GM18507 (cell line): ENCODE results near the gene PPP3CB.
"Not testable (repeated sequence)": the region's sequence is repeated elsewhere in the genome, so short reads cannot be mapped to it uniquely, and the experiment has no call there.

ENCODE experiments used
- DNase-seq: peaks from one replicate; pipeline ENCODE4 v3.0.0; 2011; ENCODE audit warnings: low read depth; ENCODE audit not compliant: insufficient read length; ENCODE audit errors: extremely low spot score
- FAIRE-seq: peaks from 2 replicates; lab custom pipeline; 2011; peaks lifted over from hg19 to GRCh38; lab: Jason Lieb, UNC

The PPP3CB gene

DNA sequence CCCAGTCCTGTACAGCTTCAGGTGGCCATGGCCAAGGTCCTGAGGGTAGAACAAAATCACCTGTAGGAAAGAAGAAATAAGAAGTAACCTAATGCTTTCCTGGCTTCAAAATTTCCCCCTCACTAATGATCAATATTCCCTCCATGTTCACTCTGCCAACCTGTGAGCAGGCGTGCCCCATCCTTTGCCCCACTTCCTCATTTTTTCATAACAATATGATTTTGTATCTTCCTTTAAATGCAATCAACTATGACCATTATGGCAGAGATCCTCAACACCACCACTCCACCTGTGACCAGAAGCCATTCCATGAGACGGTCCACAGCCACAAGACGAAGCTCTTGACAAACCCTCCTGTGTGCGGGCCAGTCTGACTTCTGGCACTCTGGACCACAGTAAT is 69.5 kb downstream of the PPP3CB start:
- no peak for FAIRE-seq
- no peak for DNase-seq

DNA sequence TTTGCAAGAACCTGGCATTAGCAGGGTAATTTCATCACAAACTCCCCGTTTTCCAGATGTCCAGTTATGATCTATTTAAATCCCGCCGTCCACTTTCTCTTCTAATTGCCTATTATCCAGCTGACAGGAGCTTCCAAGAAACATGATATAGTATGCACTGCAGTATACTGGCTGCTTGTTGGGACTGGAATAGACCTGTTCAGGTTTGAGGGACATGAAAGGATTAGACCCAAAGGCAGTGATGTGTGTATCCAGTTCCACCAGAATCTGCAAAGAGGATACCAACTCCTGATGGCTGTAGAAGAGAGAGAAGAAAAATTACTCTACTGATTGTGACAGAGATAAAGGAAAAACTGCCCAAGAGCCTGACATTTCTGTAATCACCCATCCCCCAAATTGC is 71.3 kb downstream of the PPP3CB start:
- FAIRE-seq (no peak), DNase-seq (no peak)

DNA sequence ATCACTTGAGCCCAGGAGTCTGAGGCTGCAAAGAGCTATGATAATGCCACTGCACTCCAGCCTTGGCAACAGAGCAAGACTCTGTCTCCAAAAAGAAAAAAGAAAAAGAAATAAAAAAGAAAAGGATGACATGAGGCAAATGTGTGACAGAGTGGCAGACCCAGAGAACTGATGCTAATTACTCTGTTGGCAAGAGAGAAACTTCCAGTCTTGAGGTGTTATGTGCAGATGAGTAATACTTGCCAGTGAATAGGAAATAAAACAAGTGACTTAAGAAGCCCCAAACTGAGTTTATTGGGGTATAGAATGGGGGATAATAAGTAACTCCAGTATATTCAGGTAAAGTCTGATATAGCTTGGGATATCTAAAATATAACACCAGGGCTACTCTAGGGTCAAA is 72.5 kb downstream of the PPP3CB start:
- FAIRE-seq, result no peak

DNA sequence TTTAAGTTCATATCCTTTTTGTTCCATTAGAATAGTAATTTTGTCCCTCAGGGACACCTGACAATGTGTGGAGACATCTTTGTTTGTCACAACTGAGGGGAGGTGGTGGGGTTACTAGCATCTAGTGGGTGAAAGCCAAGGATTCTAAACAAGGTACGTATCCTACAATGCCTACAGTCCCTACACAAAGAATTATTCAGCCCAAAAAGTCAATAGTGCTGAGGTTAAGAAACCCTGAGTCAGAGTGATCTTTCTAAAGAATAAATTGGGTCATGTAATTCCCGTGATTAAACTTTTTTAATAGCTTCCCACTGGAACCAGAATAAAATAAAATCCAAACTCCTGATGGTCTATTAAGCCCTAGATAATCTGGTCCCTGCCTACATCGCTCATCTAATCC is 79.3 kb downstream of the PPP3CB start:
- DNase-seq (no peak), FAIRE-seq (no peak)

More for the DNA sequence above, 72.5 kb downstream of the PPP3CB start:
- DNase-seq, result no peak

DNA sequence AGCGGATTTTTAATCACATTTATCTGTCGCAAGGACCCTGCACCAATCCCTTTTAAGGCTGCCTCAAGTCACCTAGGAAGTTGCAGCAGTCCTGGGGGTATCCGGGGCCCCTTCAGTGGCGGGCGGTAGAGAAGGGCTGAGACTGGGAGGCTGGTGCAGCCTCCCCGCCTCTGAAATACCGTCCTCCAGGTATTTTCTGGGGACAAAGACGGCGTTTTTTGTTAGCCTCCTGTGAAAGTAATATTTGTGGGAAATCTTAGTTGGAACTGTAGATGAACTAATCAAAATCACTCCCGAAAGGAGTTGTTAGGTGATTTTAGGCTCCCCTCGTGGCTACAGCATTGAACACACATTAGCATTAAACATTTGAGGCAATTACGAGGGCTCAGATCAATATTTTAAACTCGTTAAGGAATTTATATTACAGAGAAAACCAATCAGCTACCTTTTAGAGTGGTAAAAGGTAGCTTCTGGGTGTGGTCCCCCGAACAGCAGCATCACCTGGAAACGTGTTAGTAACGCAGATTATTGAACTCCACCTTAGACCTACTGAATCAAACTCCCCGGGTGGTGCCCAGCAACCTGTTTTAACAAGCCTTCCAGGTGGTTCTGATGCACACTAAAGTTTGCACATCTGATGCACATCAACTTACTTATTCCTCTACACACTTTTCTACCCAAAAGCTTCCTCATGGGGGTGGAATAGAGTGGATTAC is 81.4 kb downstream of the PPP3CB start:
- FAIRE-seq (no peak), DNase-seq (no peak)

DNA sequence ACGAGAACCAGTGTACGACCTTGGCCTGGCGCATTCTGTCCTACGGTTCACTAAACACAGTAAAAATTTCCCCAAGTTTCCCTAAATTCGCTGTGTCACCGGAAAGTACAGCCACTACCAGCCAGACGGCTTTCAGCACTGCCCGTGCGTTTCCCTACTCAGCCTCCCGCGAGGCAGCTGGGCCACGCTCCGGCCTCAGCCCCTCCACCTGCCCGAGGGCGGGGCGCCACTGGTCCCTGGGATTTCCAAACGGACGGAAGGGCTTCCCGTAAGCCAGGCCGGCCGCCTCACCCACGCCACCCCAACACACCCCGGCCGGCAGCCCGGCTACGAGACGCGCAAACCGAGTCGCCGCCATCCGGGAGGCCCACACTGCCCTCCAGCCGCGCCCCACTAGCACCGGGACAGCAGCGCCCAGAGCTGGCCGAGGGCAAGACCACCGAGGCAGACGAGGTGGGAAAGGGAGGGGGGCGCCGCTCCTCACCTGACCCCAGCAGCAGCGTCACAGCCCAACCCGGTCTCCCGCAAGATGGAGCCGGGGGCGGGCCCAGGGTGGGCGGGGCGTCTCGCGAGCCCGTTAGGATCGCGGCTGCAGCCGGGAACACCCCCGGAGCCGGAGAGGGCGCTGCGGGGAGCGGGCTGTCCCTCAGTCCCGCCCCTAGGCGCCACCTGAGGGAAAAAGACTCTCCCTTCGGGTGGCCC is 82.1 kb downstream of the PPP3CB start, which contains the start of gene ANXA7:
Gene ANXA7, minus strand, starts transcription at position 531 of the 702 bp plus-strand sequence. CDS start 13,202 bp downstream, outside the sequence.
- FAIRE-seq (peak; percentile 76), DNase-seq (peak; percentile 91)

DNA sequence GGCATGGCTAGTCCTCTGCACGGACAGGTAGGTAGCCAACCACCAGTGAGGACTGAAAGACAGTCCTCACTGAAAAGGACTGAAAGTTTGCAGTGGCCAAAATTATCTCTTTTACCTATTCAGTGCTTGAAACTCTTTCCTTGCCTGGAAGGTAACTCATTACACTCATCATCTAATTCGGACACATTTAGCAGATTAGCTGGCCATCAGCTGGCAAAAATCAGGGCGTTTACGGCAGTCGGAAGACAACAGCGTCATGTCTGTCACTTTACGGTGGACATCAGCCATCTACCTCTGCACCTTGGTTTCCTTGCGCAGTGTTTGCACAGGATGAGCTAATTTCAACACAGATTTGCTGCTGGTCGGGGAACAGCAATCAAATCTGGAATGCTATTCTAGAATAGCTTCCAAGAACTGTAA is 82.7 kb downstream of the PPP3CB start:
- DNase-seq (peak; percentile 15), FAIRE-seq (peak; percentile 51)

DNA sequence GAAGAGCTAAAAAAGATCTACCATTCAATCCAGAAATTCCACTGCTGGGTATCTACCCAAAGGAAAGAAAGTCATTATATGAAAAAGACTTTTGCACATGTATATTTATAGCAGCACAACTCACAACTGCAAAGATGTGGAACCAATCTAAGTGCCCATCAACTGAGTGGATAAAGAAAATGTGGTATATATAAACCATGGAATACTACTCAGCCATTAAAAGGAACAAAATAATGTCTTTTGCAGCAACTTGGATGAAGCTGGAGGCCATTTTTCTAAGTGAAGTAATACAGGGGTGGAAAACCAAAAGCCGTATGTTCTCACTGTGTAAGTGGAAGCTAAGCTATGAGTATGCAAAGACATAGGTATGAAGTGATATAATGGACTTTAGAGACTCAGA is 84.9 kb downstream of the PPP3CB start:
- no peak for DNase-seq
- no peak for FAIRE-seq

DNA sequence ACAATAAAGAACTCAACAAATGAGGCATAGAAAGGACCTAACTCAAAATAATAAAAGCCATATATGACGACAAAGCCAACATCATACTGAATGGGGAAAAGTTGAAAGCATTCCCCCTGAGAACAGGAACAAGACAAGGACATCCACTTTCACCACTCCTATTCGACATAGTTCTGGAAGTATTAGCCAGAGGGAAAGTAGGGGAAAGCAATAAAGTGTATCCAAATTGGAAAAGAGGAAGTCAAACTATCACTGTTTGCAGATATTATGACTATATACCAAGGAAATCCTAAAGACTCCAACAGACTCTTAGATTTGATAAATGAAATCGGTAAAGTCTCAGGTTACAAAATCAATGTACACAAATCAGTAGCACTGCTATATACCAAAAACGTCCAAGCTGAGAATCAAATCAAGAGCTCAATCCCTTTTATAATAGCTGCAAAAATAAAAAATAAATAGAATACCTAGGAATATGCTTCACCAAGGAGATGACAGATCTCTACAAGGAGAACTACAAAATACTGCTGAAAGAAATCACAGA is 86.8 kb downstream of the PPP3CB start:
- FAIRE-seq (no peak), DNase-seq (no peak)

DNA sequence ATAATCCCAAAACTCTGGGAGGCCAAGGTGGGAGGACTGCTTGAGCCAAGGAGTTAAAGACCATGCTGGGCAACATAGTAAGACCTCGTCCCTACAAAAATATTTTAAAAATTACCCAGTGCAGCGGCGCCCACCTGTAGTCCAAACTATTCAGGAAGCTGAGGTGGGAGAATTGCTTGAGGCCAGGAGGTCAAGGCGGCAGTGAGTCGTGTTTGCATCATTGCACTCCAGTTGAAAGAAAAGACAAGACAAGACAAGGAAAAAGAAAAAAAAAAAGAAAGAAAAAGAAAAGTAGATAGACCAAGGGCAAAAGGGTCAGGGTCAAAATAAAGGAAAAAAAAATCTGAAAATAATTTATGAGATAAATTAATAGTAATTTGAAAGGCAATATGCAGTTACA is 87.8 kb downstream of the PPP3CB start:
- no peak for DNase-seq
- FAIRE-seq, result no peak

DNA sequence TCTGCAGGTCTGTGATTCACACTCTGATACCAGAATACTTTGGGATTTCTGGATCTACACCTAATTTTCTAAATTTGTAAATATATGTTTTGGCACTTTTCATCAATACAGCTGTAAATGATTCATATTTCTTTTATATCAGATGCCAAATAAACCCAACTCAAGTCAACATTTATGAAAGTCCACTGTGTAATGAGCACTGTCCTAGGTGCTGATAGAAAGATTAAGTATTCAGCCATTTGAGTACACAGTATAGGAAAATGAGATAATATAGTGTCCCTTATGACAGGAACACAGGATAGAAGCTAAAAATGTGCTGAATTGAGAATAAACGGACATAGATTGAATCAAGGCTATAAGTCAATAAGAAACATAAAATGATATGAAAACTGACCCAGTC is 88.3 kb downstream of the PPP3CB start:
- FAIRE-seq (no peak), DNase-seq (no peak)

DNA sequence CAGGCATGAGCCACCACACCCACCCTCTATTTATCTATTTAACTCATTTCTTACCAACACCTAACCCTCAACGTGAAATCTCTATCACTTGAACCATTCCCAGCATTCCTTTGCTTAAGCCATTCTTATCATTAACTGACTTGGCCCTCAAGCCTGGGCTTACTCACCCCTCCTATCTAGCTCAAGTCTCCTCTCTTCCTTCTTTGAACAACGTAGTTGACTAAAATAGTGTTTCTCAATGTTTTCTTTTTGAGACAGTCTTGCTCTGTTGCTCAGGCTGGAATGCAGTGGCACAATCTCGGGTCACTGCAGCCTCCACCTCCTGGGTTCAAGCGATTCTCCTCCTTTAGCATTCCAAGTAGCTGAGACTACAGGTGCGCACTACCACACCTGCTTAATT is 89.0 kb downstream of the PPP3CB start:
- no peak for DNase-seq
- FAIRE-seq, result no peak

DNA sequence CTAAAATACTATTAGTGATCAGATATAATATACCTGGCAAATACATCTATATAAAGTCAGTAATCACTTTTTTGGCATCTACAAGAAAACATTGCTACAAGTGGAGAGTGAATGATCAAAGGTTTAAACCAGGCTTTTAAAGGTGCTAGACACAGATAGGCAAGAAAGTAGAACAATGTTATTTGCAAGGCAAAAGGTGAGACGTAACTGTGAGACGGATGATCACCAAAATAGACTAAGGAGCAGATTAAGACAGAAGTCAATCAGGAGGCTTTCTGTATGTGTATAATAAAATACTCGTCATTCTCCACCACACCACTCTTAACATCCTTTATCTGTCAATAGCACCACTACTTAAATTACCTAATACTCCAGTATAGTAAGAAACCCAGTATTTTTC is 90.3 kb downstream of the PPP3CB start:
- DNase-seq (no peak), FAIRE-seq (peak; percentile 41)

DNA sequence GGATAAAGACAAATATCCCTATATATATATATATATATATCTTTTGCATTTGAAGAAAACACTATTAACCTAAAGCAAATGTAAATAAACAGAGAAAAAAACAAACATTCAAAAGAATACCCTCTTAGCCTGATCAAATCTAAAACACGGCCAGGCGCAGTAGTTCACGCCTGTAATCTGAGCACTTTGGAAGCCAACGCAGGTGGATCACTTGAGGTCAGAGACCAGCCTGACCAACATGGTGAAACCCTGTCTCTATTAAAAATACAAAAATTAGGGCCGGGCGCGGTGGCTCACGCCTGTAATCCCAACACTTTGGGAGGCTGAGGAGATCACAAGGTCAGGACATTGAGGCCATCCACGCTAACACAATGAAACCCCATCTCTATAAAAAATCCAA is 91.1 kb downstream of the PPP3CB start:
- DNase-seq (no peak), FAIRE-seq (no peak)

DNA sequence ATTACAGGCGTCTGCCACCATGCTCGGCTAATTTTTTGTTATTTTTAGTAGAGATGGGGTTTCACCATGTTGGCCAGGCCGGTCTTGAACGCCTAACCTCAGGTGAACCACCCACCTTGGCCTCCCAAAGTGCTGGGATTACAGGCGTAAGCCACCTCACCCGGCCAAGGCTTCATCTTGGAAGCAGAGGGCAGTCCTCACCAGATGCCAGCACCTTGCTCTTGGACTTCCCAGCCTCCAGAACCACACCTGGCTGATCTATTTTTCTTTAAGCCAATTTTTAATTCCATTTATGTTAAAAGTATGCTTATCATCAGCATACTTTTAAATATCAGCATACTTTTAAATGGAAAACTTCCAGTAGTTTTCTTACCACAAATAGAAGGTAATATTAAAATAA is 94.2 kb downstream of the PPP3CB start:
- FAIRE-seq (no peak), DNase-seq (no peak)

DNA sequence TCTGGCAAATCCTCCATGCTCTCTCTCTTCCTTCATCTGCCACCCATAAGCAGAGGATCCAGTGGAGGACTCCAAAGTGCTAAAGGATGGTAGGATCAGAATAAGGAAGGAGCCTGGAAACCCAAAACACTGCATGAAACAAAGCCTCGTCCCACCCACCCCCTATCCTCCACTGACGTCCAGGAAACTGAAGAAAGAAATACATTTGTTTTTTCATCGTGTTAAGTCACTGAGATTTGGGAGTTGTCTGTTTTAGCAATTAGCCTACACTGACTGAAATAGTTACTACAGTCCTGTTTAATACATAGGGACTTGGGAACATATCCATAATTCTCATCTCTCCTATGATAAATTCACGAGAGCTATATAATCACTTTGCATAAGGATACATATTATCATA is 96.8 kb downstream of the PPP3CB start:
- FAIRE-seq (no peak), DNase-seq (no peak)

DNA sequence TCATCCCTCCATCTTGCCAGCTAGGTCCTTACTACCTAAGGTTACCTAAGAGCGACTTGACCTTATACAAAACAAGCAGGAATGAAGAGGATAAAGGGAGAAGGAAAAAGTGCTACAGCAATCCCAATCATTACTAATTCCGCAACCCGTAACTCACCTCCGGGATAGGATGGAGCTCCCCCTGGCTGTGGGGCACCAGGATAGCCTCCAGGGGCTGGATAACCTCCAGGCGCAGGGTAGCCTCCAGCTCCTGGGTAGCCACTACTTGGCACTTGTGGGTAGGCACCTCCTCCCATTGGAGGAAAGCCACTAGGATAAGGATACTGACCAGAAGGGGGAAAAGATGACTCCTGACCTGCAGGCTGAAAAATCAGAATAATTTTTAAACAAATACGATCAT is 97.8 kb downstream of the PPP3CB start:
- FAIRE-seq (no peak), DNase-seq (no peak)

DNA sequence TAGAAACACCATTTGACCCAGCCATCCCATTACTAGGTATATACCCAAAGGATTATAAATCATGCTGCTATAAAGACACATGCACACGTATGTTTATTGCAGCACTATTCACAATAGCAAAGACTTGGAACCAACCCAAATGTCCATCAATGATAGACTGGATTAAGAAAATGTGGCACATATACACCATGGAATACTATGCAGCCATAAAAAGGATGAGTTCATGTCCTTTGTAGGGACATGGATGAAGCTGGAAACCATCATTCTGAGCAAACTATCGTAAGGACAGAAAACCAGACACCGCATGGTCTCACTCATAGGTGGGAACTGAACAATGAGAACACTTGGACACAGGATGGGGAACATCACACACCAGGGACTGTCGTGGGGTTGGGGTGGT is 101.5 kb downstream of the PPP3CB start:
- FAIRE-seq, result not testable (repeated sequence)

DNA sequence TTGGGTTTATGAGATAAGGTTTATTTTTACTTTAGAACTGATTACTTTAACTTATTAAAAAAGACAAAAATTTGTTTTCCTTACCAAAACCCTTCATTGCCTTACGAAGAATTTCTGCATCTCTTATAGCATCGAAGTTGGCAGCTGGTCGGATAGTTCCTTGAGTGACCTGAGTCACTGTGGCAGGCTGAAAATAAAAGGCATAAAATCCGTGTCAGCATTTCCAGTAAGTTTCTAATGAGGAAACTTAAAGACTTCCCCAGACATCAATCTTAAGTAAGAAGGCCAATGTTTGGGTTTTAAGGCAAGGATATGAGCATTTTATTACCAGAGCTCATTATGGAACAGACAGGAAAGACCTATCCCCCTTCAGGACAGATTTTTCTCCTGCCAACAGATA is 107.6 kb downstream of the PPP3CB start:
- FAIRE-seq (no peak), DNase-seq (no peak)

More for the DNA sequence above, 101.5 kb downstream of the PPP3CB start:
- not testable (repeated sequence) for DNase-seq

DNA sequence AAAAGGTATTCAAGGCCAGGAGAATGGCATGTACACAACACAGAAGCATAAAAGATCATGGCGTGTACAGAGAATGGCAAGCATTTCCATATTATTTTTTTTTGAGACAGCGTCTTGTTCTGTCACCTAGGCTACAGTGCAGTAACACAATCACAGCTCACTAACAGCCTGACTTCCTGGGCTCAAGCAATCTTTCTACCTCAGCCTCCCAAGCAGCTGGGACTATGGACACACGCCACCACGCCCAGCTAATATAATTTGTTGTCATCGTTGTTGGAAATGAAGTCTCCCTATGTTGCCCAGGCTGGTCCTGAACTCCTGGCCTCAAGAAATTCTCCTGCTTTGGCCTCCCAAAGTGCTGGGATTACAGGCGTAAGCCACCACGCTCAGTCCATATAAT is 109.2 kb downstream of the PPP3CB start:
- DNase-seq (no peak), FAIRE-seq (no peak)
